ENCODE data around the gene ME1. TPM values are rescaled to one million over a fixed set of nuclear protein-coding genes. Genes with fewer than 3 reads are reported as not detected.

Gene ME1
- total and polyA plus RNA-seq, 9 of the 15 experiments (the other 6 are each of a cell fraction or from before 2014, with no cell fraction given) = 3.2 to 10.4 (median 5.5) TPM

DNA sequence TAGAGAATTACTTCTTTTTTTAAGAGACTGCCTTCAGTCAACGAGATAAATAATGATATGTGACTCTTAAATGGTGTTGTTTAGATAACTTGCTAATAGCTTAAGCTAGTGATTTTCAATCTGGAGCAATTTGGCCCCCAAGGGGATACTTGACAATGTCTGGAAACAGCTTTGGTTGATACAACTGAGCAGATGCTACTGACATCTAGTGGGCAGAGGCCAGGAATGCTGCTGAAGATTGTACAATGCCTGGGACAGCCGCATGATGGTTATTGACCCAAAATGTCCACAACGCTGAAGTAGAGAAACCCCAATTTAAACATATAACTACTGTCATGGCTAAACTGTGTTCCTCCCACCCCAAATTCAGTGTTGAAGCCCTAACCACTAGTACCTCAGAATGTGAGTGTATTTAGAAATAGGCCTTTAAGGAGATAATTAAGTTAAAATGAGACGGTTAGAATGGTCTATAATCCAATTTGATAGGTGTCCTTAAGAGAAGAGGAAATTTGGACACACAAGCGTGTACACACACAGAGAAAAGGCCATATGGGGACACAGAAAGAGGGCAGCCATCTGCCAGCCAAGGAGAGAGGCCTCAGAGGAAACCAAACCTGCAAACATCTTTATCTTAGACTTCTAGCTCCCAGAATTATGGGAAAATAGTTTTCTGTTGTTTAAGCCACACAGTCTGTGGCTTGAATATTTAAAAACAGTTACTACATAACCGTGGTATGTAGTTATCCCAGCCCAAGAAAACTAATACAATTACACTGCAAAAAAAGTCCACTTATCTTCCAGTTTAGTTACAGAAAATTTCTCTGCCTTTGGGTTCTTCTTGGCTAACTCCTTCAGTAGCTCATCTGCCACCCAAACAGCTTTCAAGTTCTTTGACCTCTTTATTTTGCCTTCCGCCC lies 215.5 kb downstream of the ME1 start:
- no peaks in the 10 kb centered on the region for H3K27me3 ChIP-seq (ENCODE audit: control insufficient read depth in 2 of 2, insufficient read depth in 2 of 2, low read length in 2 of 2)
- H3K4me1 ChIP-seq (replicated peaks in 1 of 2; ENCODE audit: control insufficient read depth in 2 of 2, insufficient read depth in 2 of 2, low read length in 2 of 2) = no peaks in the 10 kb centered on the region
- FAIRE-seq (peak; percentile 96), ATAC-seq (peak; percentile 99), DNase-seq (ENCODE audit: extremely low read depth in 1 of 4, low spot score in 3 of 4) (peak; percentile 41 to 77 (median 44))
- H3K9me3 ChIP-seq (replicated peaks; ENCODE audit: control insufficient read depth, insufficient read depth, low read depth, low read length) = no peaks in the 10 kb centered on the region
- no peak overlapping the region for H3K4me3 ChIP-seq
- ChIA-PET POLR2A (interaction anchor here (0.6 kb wide), 1 partner anchor 50 kb away, joined by 3 read pairs; no protein-coding TSS in a partner anchor), CTCF (ENCODE audit: low intra/inter-chr PET ratio) (interaction anchor here (0.5 to 2.0 kb wide), 3 partner anchors 147 to 968 kb away, joined by 3 to 37 read pairs (median 4); partner anchors contain the start of genes DOP1A and IBTK)
- intact Hi-C loops (cut with micrococcal nuclease) (loop anchor here (1.0 to 10.0 kb wide), 2 partner anchors 148 to 941 kb away; partner anchors contain the start of gene DOP1A), in situ Hi-C loops (cut with MboI) (no loop called here)
- H4K20me1 ChIP-seq (replicated peaks; ENCODE audit: control insufficient read depth, insufficient read depth, low read length) = no peaks in the 10 kb centered on the region
- H3K36me3 ChIP-seq (ENCODE audit: control insufficient read depth, insufficient read depth, low read length) = no peaks in the 10 kb centered on the region
- no peak overlapping the region for H3K4me2 ChIP-seq (ENCODE audit: insufficient read depth, low read length)
- no peak overlapping the region for H3K27ac ChIP-seq (ENCODE audit: extremely low read depth, low read depth, low read length)
- no peaks in the 10 kb centered on the region for H3K79me2 ChIP-seq (ENCODE audit: control insufficient read depth, insufficient read depth, low read length)
- no TSS peak for BruUV-seq (replicated peaks)
- 30% methylated on average over 7 of the region's 7 CpGs for WGBS (ENCODE audit: insufficient coverage, low coverage, missing lambda C conversion rate)
- H3K9me1 ChIP-seq (ENCODE audit: control insufficient read depth, insufficient read depth, low read length) = no peaks in the 10 kb centered on the region
- H2AFZ ChIP-seq (ENCODE audit: low read depth, low read length) = peak overlapping the region; percentile 71; the same call in 1 of the 2 replicates
- H3K9ac ChIP-seq (ENCODE audit: insufficient read depth in 1 of 2, low read depth in 2 of 2, low read length in 2 of 2) = no peak overlapping the region
- TF ChIP-seq ZNF511 (CRISPR knock-in tag; IDR thresholded peaks at IDR 0.05) (no peak), SMC3 (conservative IDR thresholded peaks at IDR 0.05; ENCODE audit: insufficient read depth, low read depth, low read length) (peak; percentile 77), YY1 (IDR thresholded peaks at IDR 0.05; ENCODE audit: borderline replicate concordance in 1 of 3, control insufficient read depth in 1 of 3, extremely low read depth in 1 of 3, insufficient read depth in 3 of 3, insufficient read length in 1 of 3, insufficient replicate concordance in 2 of 3, low read depth in 1 of 3, low read length in 2 of 3) (peak in 1 of 3 experiments; percentile 20), ZNF165 (CRISPR knock-in tag; IDR thresholded peaks at IDR 0.05; ENCODE audit: borderline replicate concordance) (no peak), STAT5A (IDR thresholded peaks at IDR 0.05; ENCODE audit: borderline replicate concordance, low read length) (no peak), MAZ (CRISPR knock-in tag; conservative IDR thresholded peaks at IDR 0.05 in 1 of 2, IDR thresholded peaks at IDR 0.05 in 1 of 2) (peak in 1 of 2 experiments; percentile 55; a peak in 1 of 4 replicates), MAFF (IDR thresholded peaks at IDR 0.05; ENCODE audit: low read length) (no peak), ID3 (CRISPR knock-in tag; IDR thresholded peaks at IDR 0.05) (no peak), ID3 (tag; IDR thresholded peaks at IDR 0.05) (no peak), ATF1 (CRISPR knock-in tag; IDR thresholded peaks at IDR 0.05) (no peak), ATF1 (tag; IDR thresholded peaks at IDR 0.05) (no peak), BHLHE40 (IDR thresholded peaks at IDR 0.05; ENCODE audit: low read length) (no peak), ZNF583 (CRISPR knock-in tag; IDR thresholded peaks at IDR 0.05) (no peak), FOXK1 (CRISPR knock-in tag; IDR thresholded peaks at IDR 0.05; ENCODE audit: borderline replicate concordance) (no peak), CTBP1 (IDR thresholded peaks at IDR 0.05; ENCODE audit: borderline replicate concordance) (0 out of 2 replicates have a peak, but pooled peaks have one; percentile 18), KDM1A (IDR thresholded peaks at IDR 0.05) (0 out of 4 replicates have a peak, but pooled peaks of 1 of the 2 experiments have one; percentile 13), STAG1 (CRISPR knock-in tag; IDR thresholded peaks at IDR 0.05; ENCODE audit: borderline replicate concordance) (peak; percentile 59; the same call in 1 of the 2 replicates)

Data from K562 (cell line).